RCC 7860 (cell line): ENCODE results near the gene MLIP.
"Not testable (repeated sequence)": the region's sequence is repeated elsewhere in the genome, so short reads cannot be mapped to it uniquely, and the experiment has no call there.

Experiments
- DNase-seq: peaks from one replicate; pipeline ENCODE4 v3.0.0-alpha.2; 2015; ENCODE audit warnings: low spot score
- FAIRE-seq: peaks from 2 replicates; lab custom pipeline; 2012; peaks lifted over from hg19 to GRCh38; lab: Jason Lieb, UNC

MLIP gene

GRCh38 chr6:54135665-54136369, 24.6 kb downstream of the MLIP start:
- DNase-seq (peak; percentile 18), FAIRE-seq (peak; percentile 80)

GRCh38 chr6:54138795-54139194, 27.6 kb downstream of the MLIP start:
- no peak for FAIRE-seq

GRCh38 chr6:54140811-54141210, 29.6 kb downstream of the MLIP start:
- FAIRE-seq (no peak), DNase-seq (no peak)

More at GRCh38 chr6:54138795-54139194, 27.6 kb downstream of the MLIP start:
- DNase-seq, result no peak

- DNase-seq, result no peak
- FAIRE-seq, result no peak
Observed at GRCh38 chr6:54142889-54143519, 31.8 kb downstream of the MLIP start.

- no peak for FAIRE-seq
Observed at GRCh38 chr6:54151861-54152260, 40.6 kb downstream of the MLIP start.

GRCh38 chr6:54156650-54157250, 45.5 kb downstream of the MLIP start:
- DNase-seq, result no peak

More at GRCh38 chr6:54151861-54152260, 40.6 kb downstream of the MLIP start:
- no peak for DNase-seq

GRCh38 chr6:54157405-54157804, 46.2 kb downstream of the MLIP start:
- FAIRE-seq, result no peak
- DNase-seq, result no peak

More at GRCh38 chr6:54156650-54157250, 45.5 kb downstream of the MLIP start:
- FAIRE-seq, result no peak

GRCh38 chr6:54173089-54173488, 61.8 kb downstream of the MLIP start:
- DNase-seq, result no peak
- no peak for FAIRE-seq

GRCh38 chr6:54179152-54179551, 67.9 kb downstream of the MLIP start:
- no peak for DNase-seq

GRCh38 chr6:54183616-54184015, 72.4 kb downstream of the MLIP start:
- FAIRE-seq (no peak), DNase-seq (no peak)

More at GRCh38 chr6:54179152-54179551, 67.9 kb downstream of the MLIP start:
- no peak for FAIRE-seq

GRCh38 chr6:54185885-54186284, 74.6 kb downstream of the MLIP start:
- no peak for FAIRE-seq
- DNase-seq, result no peak

- DNase-seq (no peak), FAIRE-seq (no peak)
Observed at GRCh38 chr6:54188846-54189245, 77.6 kb downstream of the MLIP start.

- no peak for FAIRE-seq
Observed at GRCh38 chr6:54191461-54191860, 80.2 kb downstream of the MLIP start.

GRCh38 chr6:54192993-54193392, 81.8 kb downstream of the MLIP start:
- FAIRE-seq, result no peak
- no peak for DNase-seq

More at GRCh38 chr6:54191461-54191860, 80.2 kb downstream of the MLIP start:
- DNase-seq, result no peak

GRCh38 chr6:54193560-54193959, 82.3 kb downstream of the MLIP start:
- DNase-seq, result no peak
- FAIRE-seq, result no peak

- no peak for FAIRE-seq
- peak; percentile 17 for DNase-seq
Observed at GRCh38 chr6:54194067-54194466, 82.8 kb downstream of the MLIP start.

- DNase-seq (no peak), FAIRE-seq (no peak)
Observed at GRCh38 chr6:54195637-54196036, 84.4 kb downstream of the MLIP start.

- FAIRE-seq, result no peak
- no peak for DNase-seq
Observed at GRCh38 chr6:54196905-54197304, 85.7 kb downstream of the MLIP start.

GRCh38 chr6:54198134-54198533, 86.9 kb downstream of the MLIP start:
- DNase-seq (no peak), FAIRE-seq (no peak)

- DNase-seq, FAIRE-seq: not testable (repeated sequence)
Observed at GRCh38 chr6:54203474-54204035, 92.3 kb downstream of the MLIP start.

- FAIRE-seq (no peak), DNase-seq (no peak)
Observed at GRCh38 chr6:54204921-54205591, 93.8 kb downstream of the MLIP start.
